SW480 (cell line): ENCODE data around the gene PPP1R12C.
"Not testable (repeated sequence)": the region's sequence is repeated elsewhere in the genome, so short reads cannot be mapped to it uniquely, and the experiment has no call there.

Experiments
- DNase-seq: peaks from one replicate; pipeline ENCODE4 v3.0.0-alpha.2; 2016; ENCODE audit warnings: low spot score

PPP1R12C gene

GRCh38 chr19:55071129-55071502 is 46.3 kb downstream of the PPP1R12C start:
- DNase-seq: peak; percentile 95

GRCh38 chr19:55070466-55071128 is 46.8 kb downstream of the PPP1R12C start:
- DNase-seq: no peak

GRCh38 chr19:55069865-55070197 is 47.6 kb downstream of the PPP1R12C start:
- DNase-seq: no peak

- DNase-seq: peak; percentile 94
Observed at GRCh38 chr19:55068950-55069864, 48.2 kb downstream of the PPP1R12C start.

GRCh38 chr19:55067869-55068268 is 49.6 kb downstream of the PPP1R12C start:
- no peak for DNase-seq

GRCh38 chr19:55066107-55066709 is 51.2 kb downstream of the PPP1R12C start:
- peak; percentile 43 for DNase-seq

GRCh38 chr19:55065516-55065915 is 51.9 kb downstream of the PPP1R12C start:
- not testable (repeated sequence) for DNase-seq

GRCh38 chr19:55063492-55063843 is 54.0 kb downstream of the PPP1R12C start:
- no peak for DNase-seq

- peak; percentile 97 for DNase-seq
Observed at GRCh38 chr19:55062735-55063491, 54.5 kb downstream of the PPP1R12C start, which contains the start of gene RDH13. RDH13 (minus strand) TSS chr19:55063148; CDS start chr19:55063032, 116 bp downstream.

GRCh38 chr19:55060287-55060686 is 57.1 kb downstream of the PPP1R12C start:
- not testable (repeated sequence) for DNase-seq

- no peak for DNase-seq
Observed at GRCh38 chr19:55058781-55059610, 58.4 kb downstream of the PPP1R12C start.

- no peak for DNase-seq
Observed at GRCh38 chr19:55056827-55057226, 60.6 kb downstream of the PPP1R12C start.

GRCh38 chr19:55053735-55054134 is 63.7 kb downstream of the PPP1R12C start:
- no peak for DNase-seq

GRCh38 chr19:55050749-55051532 is 66.5 kb downstream of the PPP1R12C start:
- no peak for DNase-seq

GRCh38 chr19:55048446-55048845 is 69.0 kb downstream of the PPP1R12C start:
- DNase-seq: no peak

GRCh38 chr19:55047951-55048350 is 69.5 kb downstream of the PPP1R12C start:
- no peak for DNase-seq

- no peak for DNase-seq
Observed at GRCh38 chr19:55046975-55047622, 70.3 kb downstream of the PPP1R12C start.

GRCh38 chr19:55044771-55045716 is 72.4 kb downstream of the PPP1R12C start:
- no peak for DNase-seq

GRCh38 chr19:55044286-55044685 is 73.2 kb downstream of the PPP1R12C start:
- DNase-seq: no peak
